HG02885 (cell line): Measurements from ENCODE around the gene SLC8A1.

Experiments
- ATAC-seq: cut with Tn5 transposase; IDR thresholded peaks from one replicate; pipeline ENCODE4 v1.9.1; 2021; ENCODE audit warnings: mild to moderate bottlenecking; ENCODE audit not compliant: unreplicated experiment, poor library complexity

SLC8A1 gene

DNA sequence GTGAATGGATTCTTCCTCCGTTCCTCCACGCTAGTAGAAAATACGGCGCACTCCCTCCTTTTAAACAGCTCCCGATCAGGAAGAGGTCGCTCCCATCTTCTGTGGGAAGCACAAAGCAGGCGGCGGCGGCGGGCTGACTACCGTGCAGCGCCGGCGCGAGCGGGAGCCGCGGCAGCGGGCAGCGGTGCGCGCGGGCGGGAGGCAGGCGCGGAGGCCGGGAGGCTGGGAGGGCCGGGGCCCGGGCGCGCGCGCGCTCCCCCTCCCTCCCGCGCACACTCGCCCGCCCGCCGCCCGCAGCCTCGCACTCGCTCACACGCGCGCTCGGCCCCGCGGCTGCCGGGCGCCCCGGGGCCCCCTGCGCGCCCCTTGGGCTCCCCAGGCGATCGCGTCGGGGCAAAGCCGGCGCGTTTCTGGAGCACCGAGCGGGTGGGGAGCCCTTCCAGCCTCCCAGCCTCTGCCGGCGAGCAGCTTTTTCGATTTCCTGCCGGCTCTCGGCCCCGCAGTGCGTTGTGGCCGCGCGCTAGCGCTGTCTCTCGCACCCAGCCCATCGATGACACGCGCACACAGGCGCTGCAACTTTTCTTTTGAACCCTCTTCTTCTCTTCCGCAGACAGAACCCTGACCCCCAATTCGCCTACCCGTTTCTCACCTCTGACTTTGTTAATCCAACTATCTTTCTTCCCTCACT is at the start of gene SLC8A1:
TSS of gene SLC8A1 (minus strand) at position 173 of the 688 bp plus-strand sequence.
- peak; percentile 65 for ATAC-seq

DNA sequence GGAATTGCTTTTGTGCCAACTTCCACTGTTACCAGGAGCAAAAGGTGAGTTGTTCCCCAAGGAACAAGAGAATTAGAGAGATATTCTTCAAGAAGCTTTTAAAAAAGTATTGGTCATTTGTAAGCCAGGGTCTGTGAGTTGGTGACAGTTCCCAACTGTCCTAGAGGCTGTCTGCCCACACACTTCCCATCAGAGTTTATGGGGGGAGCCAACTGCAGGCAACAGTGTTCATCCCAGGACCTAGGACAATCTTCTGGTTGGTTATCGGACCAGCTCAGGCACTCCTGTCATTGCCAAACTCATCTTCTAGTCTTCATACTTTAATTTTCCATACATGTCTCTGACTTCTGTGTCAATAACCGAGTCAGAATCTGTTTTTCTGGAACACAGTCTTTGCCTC is 47.5 kb upstream of the SLC8A1 start:
- ATAC-seq, result no peak

DNA sequence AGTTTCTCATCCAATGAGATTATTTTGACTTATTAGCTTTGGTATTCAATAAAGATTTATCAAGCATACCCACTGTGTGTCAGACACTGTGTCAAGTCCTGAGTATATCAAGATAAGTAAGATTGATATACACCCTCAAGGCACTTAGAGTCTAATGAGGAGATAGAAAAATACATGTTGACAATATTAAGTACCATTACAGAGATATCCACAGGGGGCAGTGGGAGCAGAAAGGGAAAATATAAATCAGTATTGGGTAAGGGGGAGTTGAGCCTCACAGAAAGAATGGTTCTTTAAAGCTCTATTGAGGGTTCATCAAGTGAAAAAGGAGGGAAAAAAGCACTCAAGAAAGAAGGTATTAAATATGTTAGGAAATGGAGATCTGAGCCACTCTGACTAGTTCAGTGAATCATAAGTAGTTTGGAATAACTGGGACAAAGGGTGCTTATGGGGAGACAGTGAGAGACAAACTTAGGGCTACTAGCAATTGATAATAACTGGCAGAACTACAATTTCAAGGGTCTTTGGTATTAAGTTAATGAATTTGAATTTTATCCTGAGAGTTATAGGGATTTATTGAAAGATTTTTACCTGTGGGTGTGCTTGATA is 45.5 kb upstream of the SLC8A1 start:
- no peak for ATAC-seq

DNA sequence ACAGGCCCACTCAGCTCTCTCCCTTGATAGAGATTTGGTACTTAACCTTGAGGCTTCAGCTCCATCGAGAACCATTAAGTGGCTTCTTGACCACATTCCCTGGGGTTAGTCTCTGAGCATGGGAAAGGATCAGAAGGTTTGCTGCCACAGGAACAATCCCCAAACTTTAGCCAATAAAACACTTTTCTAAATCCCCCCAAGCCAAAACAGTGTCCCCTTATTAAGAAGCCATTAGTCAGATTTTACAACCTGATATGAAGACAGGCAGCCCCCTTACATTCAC is 37.7 kb upstream of the SLC8A1 start:
- no peak for ATAC-seq

GRCh38 chr2:40488927-40489677 is 37.2 kb upstream of the SLC8A1 start:
- no peak for ATAC-seq

DNA sequence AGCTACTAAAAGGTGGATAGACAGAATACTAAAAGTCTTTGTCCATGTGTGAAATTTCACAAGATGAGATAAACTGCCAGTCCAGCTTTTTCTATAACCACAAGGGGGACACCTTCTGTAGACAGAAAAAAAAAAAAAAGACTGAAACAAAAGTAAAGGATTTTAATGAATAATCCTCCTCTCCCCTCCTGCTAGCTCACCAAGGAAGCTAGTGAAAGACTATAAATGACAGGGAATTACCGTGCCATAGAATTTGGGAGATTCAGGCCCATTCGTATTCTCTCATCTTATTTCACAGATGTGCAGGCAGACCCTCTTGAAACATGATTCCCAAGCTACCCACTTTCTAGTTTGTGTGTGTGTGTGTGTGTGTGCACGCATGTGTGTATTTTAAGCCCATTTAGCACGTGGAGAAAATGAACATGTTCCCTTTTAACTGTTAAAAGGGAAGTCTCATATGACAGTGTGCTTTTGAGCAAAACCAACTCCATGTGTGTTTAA is 36.3 kb upstream of the SLC8A1 start:
- no peak for ATAC-seq

DNA sequence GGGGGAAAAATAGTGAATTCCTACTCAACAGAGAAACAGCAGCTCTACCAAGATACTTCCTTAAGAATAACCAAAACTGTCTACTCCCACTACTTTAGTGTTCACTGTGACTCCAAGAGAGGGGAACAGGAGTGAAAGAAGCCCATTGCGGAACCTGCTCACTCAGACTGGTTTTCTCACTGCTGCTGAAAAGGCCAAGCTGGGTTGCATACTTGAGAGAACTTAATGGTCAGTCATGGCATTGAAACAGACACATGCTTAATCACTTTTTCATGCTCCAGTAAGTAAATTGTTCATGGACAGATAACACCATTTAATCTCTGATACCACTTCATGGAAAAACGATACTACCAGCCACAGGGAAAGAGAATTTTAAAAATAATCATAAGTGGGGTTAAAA is 35.7 kb upstream of the SLC8A1 start:
- no peak for ATAC-seq

DNA sequence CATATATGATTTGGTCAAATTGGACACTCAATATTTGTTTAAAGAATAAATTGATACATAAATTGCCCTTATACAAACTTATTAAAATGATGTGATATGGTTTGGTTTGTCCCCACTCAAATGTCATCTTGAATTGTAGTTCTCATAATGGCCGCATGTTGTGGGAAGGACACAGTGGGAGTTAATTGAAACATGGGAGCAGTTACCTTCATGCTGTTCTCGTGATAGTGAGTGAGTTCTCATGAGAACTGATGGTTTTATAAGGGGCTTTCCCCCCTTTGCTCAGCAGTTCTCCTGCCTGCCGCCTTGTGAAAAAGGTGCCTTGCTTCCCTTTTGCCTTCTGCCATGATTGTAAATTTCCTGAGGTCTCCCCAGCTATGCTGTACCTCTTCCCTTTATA is 34.0 kb upstream of the SLC8A1 start:
- no peak for ATAC-seq

- no peak for ATAC-seq
These were observed 33.4 kb upstream of the SLC8A1 start for GRCh38 chr2:40485318-40485717.

GRCh38 chr2:40483549-40484243 is 31.8 kb upstream of the SLC8A1 start:
- no peak for ATAC-seq

GRCh38 chr2:40480596-40480995 is 28.7 kb upstream of the SLC8A1 start:
- no peak for ATAC-seq

- no peak for ATAC-seq
These were observed 28.2 kb upstream of the SLC8A1 start for GRCh38 chr2:40480073-40480472.

- no peak for ATAC-seq
These were observed 25.5 kb upstream of the SLC8A1 start for GRCh38 chr2:40477361-40477760.

- ATAC-seq, result no peak
These were observed 24.5 kb upstream of the SLC8A1 start for GRCh38 chr2:40476436-40476835.

GRCh38 chr2:40474306-40474705 is 22.4 kb upstream of the SLC8A1 start:
- ATAC-seq, result no peak

- ATAC-seq, result no peak
These were observed 20.0 kb upstream of the SLC8A1 start for GRCh38 chr2:40471866-40472265.

DNA sequence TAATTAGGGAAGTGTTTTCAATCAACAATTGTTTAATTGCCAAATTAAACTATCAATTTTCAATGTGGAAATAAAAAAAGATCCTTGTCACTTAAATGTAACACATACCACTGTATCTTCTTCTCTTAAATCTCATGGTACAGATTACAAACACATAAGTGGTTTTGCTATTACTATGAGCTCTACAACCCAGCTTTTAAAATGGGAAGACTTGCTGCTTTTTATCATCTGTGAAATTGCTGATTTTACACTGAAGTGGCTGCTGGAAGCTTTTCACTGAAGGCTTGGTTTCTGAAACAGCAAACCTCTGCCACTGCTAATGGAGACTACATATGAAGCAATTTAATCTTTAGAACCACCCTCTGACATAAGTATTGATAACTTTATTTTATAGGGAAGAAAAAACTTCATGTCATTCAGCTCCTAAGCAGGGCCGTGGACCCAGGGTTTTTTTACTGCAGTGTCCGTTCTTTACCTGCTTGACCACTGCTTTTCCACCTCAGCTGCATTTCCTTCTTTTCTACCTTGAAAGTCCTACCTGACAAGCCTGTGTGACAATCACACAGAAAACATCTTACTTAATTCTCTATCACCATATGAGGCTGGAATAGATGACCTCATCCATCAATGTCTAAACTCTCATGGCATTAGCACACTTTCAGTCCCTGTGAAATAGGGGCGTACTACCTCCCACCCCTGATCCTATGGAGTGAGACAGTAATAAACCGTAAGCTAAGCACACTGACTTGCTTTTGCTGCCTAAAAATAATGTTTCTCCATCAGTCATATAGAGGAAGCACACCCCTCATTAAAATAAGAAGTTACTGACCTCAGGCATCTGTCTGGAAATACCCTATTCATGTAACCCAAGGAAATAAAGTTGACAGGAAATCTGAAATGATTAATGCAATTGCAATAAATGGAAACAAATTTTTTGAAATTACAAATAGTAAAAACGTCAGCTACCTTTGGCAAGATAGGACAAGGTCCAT is 19.2 kb upstream of the SLC8A1 start:
- no peak for ATAC-seq

DNA sequence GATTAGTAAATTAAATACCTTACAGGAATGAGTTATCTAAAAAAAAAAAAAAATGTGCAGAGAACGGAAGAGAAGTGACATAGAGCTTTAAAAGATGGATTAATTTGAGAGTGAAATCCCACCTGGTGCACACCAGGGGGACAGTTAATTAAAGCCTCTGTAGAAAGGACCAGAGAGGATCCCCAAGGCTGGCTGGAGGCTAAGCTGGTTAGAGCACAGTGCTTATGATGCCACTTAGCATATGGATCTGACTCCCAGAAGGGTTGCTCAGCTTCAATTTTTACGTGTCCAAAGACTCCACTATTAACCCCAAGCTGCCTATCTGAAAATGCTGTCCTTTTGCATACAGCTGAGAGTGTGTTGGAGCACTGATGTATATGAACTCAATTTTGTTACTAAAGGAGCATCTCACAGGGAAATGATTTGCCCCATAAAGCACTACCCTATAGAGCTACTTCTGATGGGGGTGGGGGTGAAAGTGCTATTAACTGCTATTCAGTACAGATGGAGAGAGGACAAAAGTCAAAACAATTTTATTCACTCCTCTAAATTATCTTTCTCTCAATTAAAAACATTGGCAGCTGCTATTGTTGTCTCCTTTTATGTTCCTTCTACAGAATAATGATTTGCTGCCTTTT is 15.2 kb upstream of the SLC8A1 start:
- no peak for ATAC-seq

DNA sequence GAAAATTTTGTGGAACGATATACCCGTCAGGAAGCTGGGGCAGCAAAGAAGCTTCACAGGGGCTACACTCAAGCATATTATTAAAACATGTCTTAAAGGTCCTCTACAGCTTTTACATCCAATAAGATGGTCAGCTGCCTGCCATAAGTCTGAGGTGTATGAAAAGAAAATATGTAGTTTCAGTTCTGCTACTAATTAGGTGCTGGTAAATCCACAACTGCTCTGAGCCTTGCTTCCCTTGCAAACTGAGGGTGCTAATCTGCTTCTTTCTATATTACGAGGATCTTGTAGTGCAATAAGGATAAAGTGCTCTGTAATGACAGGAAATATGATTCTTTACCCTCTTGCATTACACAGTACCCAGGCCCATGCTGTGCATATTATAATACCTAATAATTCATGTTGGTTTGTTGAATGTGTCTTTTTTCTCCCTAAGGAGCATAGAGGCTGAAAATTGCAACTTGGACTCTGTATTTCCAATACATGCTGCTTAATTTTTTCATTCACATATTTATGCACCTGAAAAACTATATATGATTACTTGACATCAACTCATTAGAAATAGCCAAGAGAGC is 14.5 kb upstream of the SLC8A1 start:
- ATAC-seq, result no peak
